Hepatocyte (in vitro differentiated cells): ENCODE results near the gene ALK. TPM values are rescaled to one million over a fixed set of nuclear protein-coding genes. Genes with fewer than 3 reads are reported as not detected.

Experiments
- DNase-seq: peaks from one replicate; pipeline ENCODE4 v3.0.0-alpha.2; 2016; ENCODE audit warnings: low spot score
- H2AFZ ChIP-seq: fragments of 200-600 bp; sonication (generic); 2 replicates; pipeline ENCODE4 v1.6.0; 2016; ENCODE audit warnings: antibody characterized with exemption, mild to moderate bottlenecking
- H3K27ac ChIP-seq: fragments of 200-600 bp; sonication (generic); 2 replicates; pipeline ENCODE4 v1.5.1; 2016; ENCODE audit warnings: mild to moderate bottlenecking
- H3K27me3 ChIP-seq: fragments of 200-600 bp; sonication (generic); 2 replicates; pipeline ENCODE4 v1.6.1; 2016
- H3K36me3 ChIP-seq: fragments of 200-600 bp; sonication (generic); replicated peaks from 2 replicates; pipeline ENCODE4 v1.5.1; 2016; ENCODE audit warnings: low read depth; ENCODE audit not compliant: insufficient read depth
- H3K4me1 ChIP-seq: fragments of 200-600 bp; sonication (generic); 2 replicates; pipeline ENCODE4 v1.5.1; 2016; ENCODE audit warnings: mild to moderate bottlenecking, moderate library complexity; ENCODE audit not compliant: insufficient read depth
- H3K4me2 ChIP-seq: fragments of 200-600 bp; sonication (generic); 2 replicates; pipeline ENCODE4 v1.6.0; 2016
- H3K4me3 ChIP-seq: fragments of 200-600 bp; sonication (generic); 2 replicates; pipeline ENCODE4 v1.5.1; 2016; ENCODE audit warnings: mild to moderate bottlenecking
- H3K79me2 ChIP-seq: fragments of 200-600 bp; sonication (generic); 2 replicates; pipeline ENCODE4 v1.6.0; 2017; ENCODE audit warnings: mild to moderate bottlenecking
- H3K9me2 ChIP-seq: fragments of 200-600 bp; sonication (generic); replicated peaks from 2 replicates; pipeline ENCODE4 v1.6.0; 2017; ENCODE audit warnings: mild to moderate bottlenecking; ENCODE audit not compliant: insufficient read depth
- H3K9me3 ChIP-seq: fragments of 200-600 bp; sonication (generic); 2 replicates; pipeline ENCODE4 v1.5.1; 2016; ENCODE audit warnings: low read depth, mild to moderate bottlenecking
- H4K20me1 ChIP-seq: fragments of 200-600 bp; sonication (generic); 2 replicates; pipeline ENCODE4 v1.6.0; 2016; ENCODE audit warnings: mild to moderate bottlenecking; ENCODE audit not compliant: insufficient read depth, poor library complexity, severe bottlenecking
- CTCF ChIP-seq: fragments of 200-600 bp; sonication (generic); IDR thresholded peaks from 2 replicates; pipeline ENCODE4 v1.5.1; 2016; ENCODE audit warnings: antibody characterized with exemption, mild to moderate bottlenecking; ENCODE audit not compliant: poor library complexity
- EZH2 ChIP-seq: fragments of 200-600 bp; sonication (generic); IDR thresholded peaks from 2 replicates; pipeline ENCODE4 v1.6.1; 2016; ENCODE audit warnings: antibody characterized with exemption, mild to moderate bottlenecking, borderline replicate concordance
- EZH2phosphoT487 ChIP-seq: fragments of 200-600 bp; sonication (generic); IDR thresholded peaks from one replicate; pipeline ENCODE4 v1.6.1; 2018; ENCODE audit warnings: antibody characterized with exemption, mild to moderate bottlenecking, low read depth, moderate library complexity; ENCODE audit not compliant: unreplicated experiment, severe bottlenecking
- WGBS: methylation state at CpG from one replicate; pipeline ENCODE4 v1.1.6; 2016; ENCODE audit warnings: low lambda C conversion rate; ENCODE audit errors: missing lambda C conversion rate; 5-methylcytosine and 5-hydroxymethylcytosine counted together
- polyA plus RNA-seq: library from polyadenylated mRNA; unstranded; fragments of >200 nt; fragmentation: Nextera tagmentation; extraction: Ambion mirVana; gene quantifications from 2 replicates; pipeline ENCODE4 v1.2.1, GENCODE V29; 2016
- total RNA-seq: library from RNA; depleted of rRNA; stranded (reverse); fragments of >200 nt; gene quantifications from 2 replicates; pipeline ENCODE4 v1.2.3, GENCODE V29; 2014

The ALK gene
- total and polyA plus RNA-seq, 2 experiments from 2014 or later, result 0.16 to 0.27 TPM

- no peak overlapping the region for H3K4me3 ChIP-seq
- H3K4me1 ChIP-seq, result no peaks in the 10 kb centered on the region
- H2AFZ ChIP-seq, result no peak overlapping the region
- H3K36me3 ChIP-seq, result no peaks in the 10 kb centered on the region
- H3K4me2 ChIP-seq, result no peak overlapping the region
- no peaks in the 10 kb centered on the region for H3K9me3 ChIP-seq
- no peaks in the 10 kb centered on the region for H3K9me2 ChIP-seq
- TF ChIP-seq EZH2phosphoT487 (no peak), EZH2 (no peak), CTCF (no peak)
- no peak overlapping the region for H3K27ac ChIP-seq
- H3K79me2 ChIP-seq, result no peaks in the 10 kb centered on the region
- no peak for DNase-seq
- no peaks in the 10 kb centered on the region for H4K20me1 ChIP-seq
- no peaks in the 10 kb centered on the region for H3K27me3 ChIP-seq
- WGBS, result 100% methylated on average over 2 of the region's 2 CpGs
Observed at GRCh38 chr2:29482348-29482747, 439.0 kb downstream of the ALK start.

GRCh38 chr2:29481313-29481712, 440.1 kb downstream of the ALK start:
- Histone ChIP-seq H3K27ac (no peak overlapping the region), H4K20me1 (no peaks in the 10 kb centered on the region), H3K9me3 (no peaks in the 10 kb centered on the region), H2AFZ (no peak overlapping the region), H3K27me3 (no peaks in the 10 kb centered on the region), H3K79me2 (no peaks in the 10 kb centered on the region), H3K4me2 (no peak overlapping the region), H3K4me3 (no peak overlapping the region), H3K36me3 (no peaks in the 10 kb centered on the region), H3K9me2 (no peaks in the 10 kb centered on the region), H3K4me1 (no peaks in the 10 kb centered on the region)
- DNase-seq, result no peak
- no peak for TF ChIP-seq CTCF
- TF ChIP-seq EZH2phosphoT487, result no peak
- TF ChIP-seq EZH2, result no peak
- WGBS, result 86% methylated on average over 1 of the region's 1 CpG

- whole genome bisulfite sequencing, result 30% methylated on average over 4 of the region's 4 CpGs
Observed at GRCh38 chr2:29480426-29480825, 441.0 kb downstream of the ALK start.

More at GRCh38 chr2:29480426-29480825, 441.0 kb downstream of the ALK start:
- TF ChIP-seq CTCF (no peak), EZH2 (no peak), EZH2phosphoT487 (no peak)
- H3K36me3 ChIP-seq, result no peaks in the 10 kb centered on the region
- H3K9me2 ChIP-seq, result no peaks in the 10 kb centered on the region
- no peak overlapping the region for H2AFZ ChIP-seq
- no peaks in the 10 kb centered on the region for H3K4me1 ChIP-seq
- H3K79me2 ChIP-seq, result no peaks in the 10 kb centered on the region
- H3K4me2 ChIP-seq, result no peak overlapping the region
- no peak overlapping the region for H3K4me3 ChIP-seq
- no peak for DNase-seq
- H3K27ac ChIP-seq, result no peak overlapping the region
- no peaks in the 10 kb centered on the region for H3K9me3 ChIP-seq
- no peaks in the 10 kb centered on the region for H3K27me3 ChIP-seq
- no peaks in the 10 kb centered on the region for H4K20me1 ChIP-seq
